ENCODE measurements around the gene SPRTN.
"Not testable (repeated sequence)": the region's sequence is repeated elsewhere in the genome, so short reads cannot be mapped to it uniquely, and the experiment has no call there.

The SPRTN gene

DNA sequence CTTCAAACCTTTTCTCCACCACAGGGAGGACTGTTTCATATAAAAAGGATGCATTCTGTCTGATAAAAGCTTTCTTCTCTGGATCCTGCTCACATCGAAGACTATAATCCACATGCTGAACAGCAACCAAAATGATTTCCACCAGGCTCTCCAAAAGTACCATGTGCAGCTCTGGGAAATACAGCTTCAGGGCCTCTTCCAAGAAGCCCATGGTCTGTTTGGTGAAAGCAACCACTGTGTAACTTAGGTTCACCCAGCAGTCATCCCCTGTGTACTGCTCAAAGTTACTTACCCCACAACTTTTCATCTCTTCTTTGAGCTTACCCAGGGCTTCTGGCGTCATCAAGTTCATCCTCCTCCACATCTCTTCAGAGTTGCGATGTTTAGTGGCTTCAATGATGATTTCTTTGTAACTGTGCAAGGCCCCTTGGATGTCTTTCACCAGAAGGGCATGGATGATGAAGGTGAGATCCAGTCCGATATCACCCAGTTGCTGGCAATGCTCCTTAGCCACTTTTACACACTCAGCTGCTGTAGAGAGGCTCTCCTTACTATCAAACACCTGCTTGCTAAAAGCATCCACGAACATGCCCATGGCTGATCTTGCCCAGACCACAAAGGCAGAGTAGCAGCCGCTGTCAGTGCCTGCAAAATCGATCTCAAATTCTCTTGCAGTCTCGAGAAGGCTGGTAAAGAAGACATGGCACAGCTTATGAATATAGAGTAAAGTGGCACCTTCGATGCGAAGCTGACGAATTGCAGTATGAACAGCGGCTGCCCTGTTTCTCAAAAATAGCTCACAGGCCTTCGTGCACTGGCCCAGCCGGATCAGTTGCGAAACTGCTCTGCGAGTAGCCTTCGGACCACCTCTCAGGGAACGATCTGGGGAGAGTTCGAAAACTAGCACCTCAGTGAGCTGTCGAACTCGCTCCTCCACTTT is 2.2 kb upstream of the SPRTN start:
- DNase-seq (ENCODE audit: low read depth): no peak

DNA sequence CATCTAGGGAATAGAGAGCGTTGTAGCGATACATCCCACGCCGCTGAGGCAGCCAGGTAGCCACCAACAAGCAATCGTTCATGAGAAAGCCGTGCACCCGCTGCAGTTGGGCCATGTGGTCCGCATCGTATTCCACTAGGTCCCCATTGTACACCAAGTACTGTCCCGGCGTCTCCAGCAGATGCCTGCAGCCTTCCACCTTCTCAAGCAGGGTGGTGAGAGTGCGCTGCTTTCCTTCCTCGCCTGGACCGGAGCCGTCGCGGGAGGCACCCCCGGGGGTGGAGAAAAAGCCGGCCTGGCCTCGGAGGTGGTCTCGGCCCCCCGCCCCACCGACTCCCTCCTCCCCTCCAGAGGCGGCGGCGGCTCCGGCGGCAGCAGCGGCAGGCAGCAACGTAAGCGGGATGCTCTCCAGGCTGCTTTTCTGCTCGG is 1.0 kb upstream of the SPRTN start:
- no peak for DNase-seq (ENCODE audit: low read depth)

DNA sequence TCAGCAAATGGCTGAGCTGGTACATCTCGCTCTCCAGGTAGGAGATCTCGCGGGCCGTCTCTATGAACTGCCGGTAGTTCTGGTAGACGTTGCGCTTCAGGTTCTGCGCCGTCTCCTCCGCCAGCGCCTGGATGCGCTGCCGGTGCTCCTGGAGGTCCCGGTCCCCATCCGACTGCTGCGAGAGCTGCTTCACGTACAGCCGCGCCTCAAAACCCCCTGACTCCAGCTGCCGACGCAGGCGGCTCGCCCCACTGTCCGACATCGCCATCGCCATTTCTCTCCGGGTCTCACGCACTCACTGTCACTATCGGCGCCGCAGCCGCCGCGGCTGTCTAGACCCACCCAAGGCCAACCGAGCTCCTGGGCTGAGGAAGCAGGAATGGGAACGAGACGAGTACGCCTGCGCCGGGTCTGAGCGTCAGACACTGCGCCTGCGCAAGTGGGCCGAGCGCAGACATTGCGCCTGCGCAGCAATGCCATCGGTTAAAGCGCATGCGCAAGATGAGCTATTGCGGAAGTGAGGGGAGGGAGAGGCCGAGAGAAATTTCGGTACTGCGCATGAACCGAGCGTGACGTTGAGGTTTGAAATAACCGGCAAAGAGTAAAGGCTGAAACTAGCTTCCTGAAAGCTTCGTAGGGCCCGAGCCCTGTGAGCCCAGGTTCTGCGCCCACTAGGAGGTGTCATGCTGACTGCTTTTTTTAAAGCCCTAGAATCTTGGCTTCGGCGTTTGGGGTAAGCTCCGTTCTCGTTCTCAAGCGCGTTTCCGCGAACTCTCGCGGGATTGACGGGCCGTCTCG is 422 bp upstream of the SPRTN start, which contains the start of gene EXOC8:
Gene EXOC8, minus strand, starts transcription at position 381 of the 798 bp plus-strand sequence. Its CDS starts 107 bp downstream, at position 274.
- peak; percentile 95 for DNase-seq (ENCODE audit: low read depth)

DNA sequence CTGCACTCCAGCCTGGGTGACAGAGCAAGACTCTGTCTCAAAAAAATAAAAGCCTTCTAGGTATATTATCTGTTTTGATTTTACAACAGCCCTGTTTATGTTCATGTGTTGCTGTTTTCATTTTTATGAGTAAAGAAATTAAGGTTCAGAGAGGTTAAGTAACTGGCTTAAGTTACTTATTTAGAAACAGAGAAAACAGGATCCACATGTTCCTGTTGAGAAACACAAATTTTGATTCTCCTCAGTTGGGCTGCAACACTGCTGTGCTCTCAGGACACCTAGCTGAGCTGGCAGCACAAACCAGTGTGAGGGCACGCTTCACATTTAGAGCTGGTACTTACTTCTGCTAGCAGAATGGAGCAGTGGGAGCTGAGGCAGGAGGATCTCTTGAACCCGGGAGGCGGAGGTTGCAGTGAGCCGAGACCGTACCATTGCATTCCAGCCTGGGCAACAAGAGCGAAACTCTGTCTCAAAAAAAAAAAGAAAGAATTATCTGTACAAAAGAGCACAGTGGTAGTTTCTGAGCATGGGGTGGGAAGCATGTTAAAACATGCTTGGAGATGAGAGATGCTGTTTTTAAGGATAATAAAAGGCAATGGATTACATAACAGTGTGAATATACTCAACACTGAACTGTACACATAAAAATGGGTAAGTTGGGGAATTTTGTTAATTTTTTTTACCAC is 2.4 kb downstream of the SPRTN start:
- DNase-seq (ENCODE audit: low read depth): no peak

DNA sequence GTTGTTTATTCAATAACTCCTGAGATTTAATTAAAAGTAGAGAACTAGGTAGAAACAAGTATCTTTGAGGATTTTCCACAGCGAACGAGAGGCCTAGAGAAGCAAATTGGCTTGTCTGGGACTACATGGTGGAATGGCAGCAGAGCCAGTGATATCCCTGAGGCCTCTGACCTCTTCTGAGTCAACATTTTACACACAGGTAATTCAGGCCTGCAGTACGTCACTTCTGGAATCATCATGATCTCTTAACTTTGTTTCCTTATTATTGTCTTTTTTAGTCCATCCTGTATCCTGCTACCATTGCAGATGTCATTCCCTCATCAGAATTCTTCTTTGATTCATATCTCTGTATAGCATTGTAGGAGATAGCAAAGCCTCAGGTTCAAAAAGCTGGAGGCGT is 9.9 kb downstream of the SPRTN start:
- DNase-seq (ENCODE audit: low read depth): no peak

DNA sequence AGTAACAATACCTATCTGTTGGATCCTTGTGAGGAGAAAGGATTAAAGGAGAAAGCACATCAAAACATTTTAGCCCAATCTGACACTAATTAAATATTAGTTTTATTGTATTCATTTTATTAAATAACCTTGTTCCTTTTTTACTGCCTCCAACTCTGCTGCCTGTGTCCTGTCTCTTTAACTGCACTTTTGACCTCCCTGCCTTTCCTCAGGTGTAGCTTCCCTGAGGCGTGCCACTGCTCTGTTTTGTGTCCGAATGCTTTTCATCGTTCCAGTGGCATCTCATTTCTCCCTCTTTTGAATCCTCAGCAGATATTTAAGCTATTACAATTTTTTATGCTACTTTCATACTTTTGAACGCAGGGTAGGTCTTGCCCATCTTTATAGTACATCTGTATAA is 10.3 kb downstream of the SPRTN start:
- DNase-seq (ENCODE audit: low read depth): no peak

DNA sequence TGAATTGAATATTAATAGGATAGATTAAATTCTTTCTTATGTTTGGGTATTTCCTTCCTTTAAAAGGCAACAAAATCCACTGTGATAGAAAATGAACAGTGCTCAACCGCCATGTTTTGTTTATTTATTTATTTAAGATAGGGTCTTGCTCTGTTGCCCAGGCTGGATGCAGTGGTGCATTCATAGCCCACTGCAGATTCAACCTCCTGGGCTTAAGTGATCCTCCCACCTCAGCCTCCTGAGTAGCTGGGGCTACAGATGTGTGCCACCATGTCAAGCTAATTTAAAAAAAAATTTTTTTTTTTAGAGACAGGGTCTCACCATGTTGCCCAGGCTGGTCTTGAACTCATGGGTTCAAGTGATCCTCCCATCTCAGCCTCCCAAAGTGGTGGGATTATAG is 10.8 kb downstream of the SPRTN start:
- DNase-seq (ENCODE audit: low read depth): not testable (repeated sequence)

DNA sequence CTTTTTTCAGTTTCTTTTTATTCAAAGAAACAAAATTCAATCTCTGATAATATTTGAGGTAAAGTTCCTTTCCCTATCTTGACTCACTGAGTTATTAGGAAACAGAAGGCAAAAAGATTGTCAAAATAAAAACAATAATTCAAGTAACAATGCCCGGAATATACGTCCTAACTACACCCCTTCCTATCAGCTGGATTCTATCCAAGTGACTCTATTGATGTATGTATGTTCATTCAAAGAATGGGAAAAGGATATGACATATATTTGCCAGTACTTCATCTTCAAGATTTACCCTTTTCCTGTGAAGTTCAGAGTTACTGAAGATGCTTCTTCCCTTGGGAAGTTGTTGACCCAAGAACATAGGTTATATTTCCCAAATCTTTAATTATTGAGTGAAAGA is 13.7 kb downstream of the SPRTN start:
- DNase-seq (ENCODE audit: low read depth): no peak

DNA sequence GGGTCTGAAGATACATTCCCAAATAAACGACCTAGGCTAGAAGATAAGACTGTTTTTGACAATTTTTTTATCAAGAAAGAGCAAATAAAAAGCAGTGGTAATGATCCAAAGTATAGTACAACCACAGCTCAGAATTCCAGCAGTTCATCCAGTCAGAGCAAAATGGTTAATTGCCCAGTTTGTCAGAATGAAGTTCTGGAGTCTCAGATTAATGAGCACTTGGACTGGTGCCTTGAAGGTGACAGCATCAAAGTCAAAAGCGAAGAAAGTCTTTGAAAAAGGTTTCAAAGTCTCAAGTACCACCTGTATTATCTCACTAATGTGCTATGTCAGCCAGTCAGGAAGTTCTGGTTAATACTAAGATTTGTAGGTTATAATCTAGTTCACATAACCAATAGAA is 15.0 kb downstream of the SPRTN start:
- no peak for DNase-seq (ENCODE audit: low read depth)

DNA sequence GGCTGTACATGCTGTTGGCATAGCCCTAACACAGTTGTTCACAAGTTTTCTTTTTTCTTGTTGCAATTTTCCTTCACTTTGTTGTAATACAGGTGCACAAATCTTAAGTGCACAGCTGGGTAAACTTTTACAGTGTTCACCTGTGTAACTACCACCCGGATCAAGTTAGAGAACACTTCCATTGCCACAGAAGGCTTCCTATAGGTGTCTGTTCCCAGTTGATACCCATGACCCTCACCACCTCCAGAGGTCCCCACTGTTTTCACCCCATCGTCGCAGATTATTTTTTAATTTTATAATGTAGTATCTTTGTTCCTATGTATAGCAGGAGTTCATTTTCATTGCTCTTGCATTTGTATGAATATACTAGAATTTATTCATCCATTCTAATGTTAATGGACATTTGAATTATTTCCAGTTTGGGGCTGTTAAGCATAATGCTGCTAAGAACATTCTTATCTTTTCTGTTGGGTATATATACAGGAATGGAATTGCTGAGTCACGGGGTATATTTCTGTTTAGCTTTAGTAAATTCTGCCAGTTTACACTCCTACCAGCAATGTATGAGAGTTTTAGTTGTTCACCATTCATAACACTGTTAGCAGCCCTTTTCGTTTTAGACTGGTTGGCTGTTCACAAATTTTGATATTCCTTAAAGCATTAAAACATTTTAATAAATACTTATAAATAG is 16.4 kb downstream of the SPRTN start:
- no peak for DNase-seq (ENCODE audit: low read depth)

DNA sequence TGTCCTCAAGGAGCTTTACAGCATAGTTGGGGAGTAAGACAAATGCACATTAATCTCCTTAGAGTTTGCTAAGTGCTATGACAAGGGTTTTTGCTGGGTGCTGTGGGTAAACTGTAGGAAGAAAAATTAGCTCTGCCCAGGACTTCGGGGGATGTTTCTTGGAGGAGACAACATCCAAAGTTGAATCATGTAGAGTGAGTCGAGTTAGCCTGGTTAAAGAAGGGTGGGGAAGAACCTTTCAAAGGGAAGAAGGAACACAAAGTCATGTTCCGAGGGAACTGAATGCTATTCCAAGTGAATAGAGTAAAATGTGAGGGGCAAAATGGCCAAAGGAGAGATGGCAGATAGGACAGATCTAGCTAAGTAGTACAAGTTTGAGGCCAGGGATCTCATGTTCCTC is 17.1 kb downstream of the SPRTN start:
- no peak for DNase-seq (ENCODE audit: low read depth)

DNA sequence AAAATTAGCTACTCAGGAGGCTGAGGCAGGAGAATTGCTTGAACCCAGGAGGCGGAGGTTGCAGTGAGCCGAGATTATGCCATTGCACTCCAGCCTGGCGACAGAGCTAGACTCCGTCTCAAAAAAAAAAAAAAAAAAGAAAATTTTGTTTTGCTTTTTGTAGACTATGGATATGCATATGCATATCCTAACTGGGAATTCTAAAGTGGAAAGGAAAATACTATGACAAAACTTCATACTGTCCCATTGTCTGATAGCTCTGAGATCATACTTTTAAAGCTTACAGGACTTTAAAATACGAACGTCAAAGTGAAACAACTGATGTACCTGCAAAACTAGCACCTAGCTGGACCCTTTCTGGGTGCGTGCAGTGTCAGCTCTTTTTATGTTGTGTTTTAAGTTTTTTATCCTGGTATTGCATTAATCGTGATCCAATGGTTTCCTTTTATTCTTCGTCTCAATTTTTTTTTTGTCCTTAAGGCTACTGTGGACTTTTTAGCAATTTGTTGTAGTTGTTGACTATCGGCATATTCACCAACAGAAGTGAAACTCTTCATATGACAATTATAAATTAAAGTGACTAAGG is 19.2 kb downstream of the SPRTN start:
- DNase-seq (ENCODE audit: low read depth): no peak

DNA sequence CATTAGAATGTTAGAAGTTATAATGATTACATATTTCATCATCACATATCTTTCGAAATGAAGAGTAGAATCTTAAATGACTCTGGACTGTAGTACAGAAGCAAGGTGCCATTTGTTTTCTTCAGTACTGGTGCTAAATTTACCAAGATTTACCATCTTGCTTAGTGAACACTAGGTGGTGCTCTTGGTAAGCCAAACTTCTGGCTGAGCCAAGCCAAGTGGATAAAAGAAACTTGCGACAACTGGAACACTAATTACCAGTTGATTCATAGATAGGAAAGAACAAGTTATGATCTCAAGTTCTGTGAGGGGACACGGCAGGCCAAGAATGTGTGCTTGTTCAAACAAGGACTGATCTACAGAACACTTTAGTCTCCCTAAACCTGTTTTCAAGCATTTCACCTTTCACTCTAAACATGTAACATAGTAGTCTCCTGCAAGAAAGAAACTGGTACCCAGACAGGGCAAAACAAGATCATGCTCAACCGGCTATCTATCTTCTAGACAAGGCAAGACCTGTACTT is 19.8 kb downstream of the SPRTN start:
- no peak for DNase-seq (ENCODE audit: low read depth)

DNA sequence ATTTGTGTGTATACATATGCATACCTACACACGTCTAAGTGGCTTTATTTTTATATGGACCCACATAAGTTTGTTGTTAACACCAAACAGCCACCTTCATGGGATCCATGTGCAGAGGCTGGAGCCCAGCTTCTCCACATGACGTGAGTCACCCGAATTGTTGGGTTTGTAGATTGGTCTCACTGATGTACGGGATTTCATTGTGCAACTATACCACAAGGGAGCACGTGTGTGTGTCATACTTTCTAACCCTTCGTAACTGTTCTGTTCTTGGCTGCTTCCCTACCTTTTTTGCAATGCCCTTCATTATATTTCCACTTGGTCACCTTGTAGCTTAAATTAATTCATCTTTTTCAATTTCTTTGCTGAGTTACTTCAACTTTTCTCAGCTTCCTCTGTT is 21.0 kb downstream of the SPRTN start:
- DNase-seq (ENCODE audit: low read depth): no peak

DNA sequence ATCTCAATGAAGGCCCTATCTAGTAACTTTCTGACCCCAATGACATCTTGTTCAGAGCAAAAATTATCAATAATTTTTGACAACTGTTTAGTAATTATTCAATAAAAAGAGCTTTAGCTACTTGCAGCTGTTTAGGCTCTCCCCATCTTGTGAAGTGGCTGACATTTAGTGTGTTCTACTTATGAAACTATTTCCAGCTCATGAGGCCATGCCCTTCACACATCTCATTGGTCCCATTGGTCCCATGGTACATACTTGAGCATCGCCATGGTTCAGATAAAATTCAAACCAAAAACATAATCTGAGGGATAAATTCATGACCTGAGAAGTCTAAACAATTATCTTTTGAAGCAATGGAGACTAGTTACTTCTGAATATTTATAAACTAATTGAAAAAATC is 24.2 kb downstream of the SPRTN start:
- DNase-seq (ENCODE audit: low read depth): no peak

DNA sequence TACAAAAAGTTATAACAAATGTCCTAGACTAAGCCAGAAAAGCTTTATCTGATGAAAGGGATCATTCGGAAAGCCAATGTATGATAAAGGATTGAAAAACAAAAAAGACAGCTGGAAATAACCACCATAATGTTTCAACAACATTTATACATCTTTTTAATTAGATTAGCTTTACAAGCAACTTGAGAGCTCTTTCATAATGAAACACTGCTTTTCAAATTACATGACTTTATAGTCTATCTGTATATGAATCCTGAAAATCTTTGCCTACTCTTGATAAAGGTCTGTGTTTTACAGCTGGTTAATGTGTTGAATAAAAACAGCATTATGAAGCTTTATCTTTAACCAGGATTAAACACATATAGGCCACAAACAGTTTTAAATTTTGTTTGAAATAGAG is 25.5 kb downstream of the SPRTN start:
- no peak for DNase-seq (ENCODE audit: low read depth)

DNA sequence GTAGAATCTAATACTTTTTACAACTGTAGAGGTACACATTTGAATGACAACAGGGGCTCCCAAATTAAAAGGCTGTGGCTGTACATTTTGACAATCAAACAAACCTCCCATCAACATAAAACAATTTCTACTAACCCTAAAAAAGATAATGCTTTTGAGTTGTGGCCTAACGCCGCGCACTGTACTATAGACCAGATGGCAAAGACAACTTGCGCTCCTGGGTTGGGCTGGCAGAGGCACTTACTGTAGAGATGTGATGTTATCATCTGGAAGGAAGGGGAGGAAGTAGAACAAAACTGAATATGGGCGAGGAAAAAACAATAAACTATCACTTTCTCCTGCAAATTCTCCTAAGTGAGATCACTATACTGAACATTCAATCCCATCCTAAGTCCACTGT is 26.1 kb downstream of the SPRTN start:
- no peak for DNase-seq (ENCODE audit: low read depth)

DNA sequence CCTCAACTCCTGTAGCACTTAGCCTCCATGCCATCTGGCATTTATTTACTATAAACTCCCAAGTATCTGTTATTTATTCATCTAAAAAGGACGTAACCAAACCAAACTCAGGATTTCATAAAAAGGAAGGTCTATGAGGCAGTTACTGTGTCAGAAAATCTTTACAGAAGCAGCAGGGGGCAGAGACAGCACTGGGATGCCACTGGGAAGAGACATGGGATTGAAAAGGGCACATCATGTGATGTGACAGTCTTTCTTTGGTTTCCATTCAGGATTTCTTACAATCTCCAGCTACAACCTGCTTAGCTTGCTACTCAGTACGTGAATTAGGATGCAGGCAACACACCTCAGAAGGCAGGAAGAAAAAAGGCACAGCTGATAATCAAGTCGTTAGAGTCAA is 31.2 kb downstream of the SPRTN start:
- no peak for DNase-seq (ENCODE audit: low read depth)

DNA sequence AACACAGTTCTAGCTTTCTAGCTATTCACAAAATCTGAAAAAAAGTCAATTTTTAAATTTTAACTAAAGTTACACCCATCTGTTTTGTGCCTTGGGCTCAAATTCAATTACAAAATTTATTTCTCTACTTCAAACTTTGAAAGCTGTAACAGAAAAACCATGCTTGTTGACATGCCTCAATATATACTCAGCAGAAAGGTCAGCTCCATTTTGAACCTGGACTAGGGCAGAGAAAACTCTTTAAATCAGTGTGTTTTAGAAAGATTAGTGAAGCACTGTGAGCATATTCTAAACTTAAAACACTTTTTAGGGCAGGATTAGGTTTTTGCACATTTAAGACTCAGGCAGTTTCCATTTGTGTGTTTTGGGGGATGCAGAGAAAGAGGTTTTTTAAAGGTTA is 34.4 kb downstream of the SPRTN start:
- no peak for DNase-seq (ENCODE audit: low read depth)

DNA sequence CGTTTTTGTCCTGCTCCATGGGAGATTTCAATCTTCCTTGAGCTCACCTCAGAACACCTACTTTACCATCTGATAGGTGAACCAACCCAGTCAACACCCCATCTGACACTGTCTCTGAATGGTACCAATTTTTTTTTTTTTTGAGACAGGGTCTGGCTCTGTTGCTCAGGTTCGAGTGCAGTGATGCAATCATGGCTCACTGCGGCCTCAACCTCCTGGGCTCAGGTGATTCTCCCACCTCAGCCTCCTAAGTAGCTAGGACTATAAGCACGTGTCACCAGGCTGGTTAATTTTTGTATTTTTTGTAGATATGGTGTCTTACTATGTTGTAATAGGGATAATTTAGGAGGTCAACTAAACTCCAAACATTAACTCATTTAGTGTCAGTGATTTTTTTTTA is 36.3 kb downstream of the SPRTN start:
- no peak for DNase-seq (ENCODE audit: low read depth)

DNA sequence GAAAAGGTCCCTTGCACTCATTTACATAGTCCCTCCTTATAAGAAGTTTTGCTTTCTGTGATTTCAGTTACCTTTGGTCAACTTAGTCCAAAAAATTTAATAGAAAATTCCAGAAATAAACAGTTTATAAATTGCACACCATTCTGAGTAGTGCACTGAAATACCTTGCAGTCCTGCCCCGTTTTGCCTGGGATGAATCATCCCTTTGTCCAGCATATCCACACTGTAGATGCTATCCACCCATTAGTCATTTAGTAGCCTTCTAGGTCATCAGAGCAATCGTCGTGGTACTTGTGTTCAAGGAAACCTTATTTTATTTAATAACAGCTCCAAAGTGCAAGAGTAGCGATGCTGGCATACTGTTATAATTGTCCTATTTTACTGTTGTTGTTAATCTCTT is 38.0 kb downstream of the SPRTN start:
- DNase-seq (ENCODE audit: low read depth): no peak
